HG03039 (cell line): Measurements from ENCODE around the gene SLC3A2.

Source experiments
- ATAC-seq: cut with Tn5 transposase; IDR thresholded peaks from one replicate; pipeline ENCODE4 v1.9.1; 2021; ENCODE audit warnings: mild to moderate bottlenecking, moderate library complexity; ENCODE audit not compliant: unreplicated experiment

The SLC3A2 gene

GRCh38 chr11:62880231-62880802, 379 bp upstream of the SLC3A2 start:
- ATAC-seq: peak; percentile 20

DNA sequence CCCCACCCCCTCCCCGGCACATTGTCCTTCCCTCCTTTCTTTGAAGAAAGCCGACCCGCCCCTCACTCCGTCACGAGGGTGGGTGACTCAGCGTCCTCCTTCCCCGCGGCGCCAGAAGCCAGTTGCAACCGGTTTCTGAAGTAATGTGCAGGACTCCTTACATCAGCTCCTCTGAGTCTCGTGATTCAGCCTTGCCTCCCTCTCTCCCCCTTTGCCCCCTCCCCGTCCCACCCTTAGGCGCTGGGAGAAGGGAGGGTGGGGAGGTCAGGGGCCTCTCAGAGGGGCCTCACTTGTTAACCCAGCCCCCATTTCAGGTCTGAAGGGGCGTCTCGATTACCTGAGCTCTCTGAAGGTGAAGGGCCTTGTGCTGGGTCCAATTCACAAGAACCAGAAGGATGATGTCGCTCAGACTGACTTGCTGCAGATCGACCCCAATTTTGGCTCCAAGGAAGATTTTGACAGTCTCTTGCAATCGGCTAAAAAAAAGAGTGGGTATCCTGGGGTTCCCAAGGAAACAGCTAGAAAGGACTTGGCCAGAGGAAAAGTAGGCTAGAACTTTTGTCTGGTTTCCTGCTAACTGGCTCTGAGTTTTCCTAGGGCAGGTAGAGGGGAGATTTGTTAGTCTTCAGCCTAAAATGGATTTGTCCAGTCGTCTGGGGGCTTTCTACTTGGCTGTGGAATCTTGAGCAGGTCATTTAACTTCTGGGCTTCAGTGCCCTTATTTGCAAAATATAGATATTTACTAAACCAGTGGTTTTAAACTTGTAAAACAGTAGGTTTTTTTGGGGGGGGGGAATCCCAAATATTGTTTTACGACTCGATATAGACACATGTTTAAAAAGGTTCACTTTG, 1.1 kb downstream of the SLC3A2 start:
- ATAC-seq: peak; percentile 32

DNA sequence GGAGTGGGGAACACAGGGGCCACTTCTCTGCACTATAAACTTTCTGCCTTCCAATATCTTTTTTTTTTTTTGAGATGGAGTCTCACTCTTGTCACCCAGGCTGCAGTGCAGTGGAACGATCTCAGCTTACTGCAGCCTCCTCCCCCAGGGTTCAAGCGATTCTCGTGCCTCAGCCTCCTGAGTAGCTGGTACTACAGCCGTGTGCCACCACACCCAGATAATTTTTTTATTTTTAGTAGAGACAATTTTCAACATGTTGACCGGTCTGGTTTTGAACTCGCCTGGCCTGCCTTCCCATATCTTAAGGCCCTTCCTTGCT, 1.7 kb downstream of the SLC3A2 start:
- no peak for ATAC-seq

DNA sequence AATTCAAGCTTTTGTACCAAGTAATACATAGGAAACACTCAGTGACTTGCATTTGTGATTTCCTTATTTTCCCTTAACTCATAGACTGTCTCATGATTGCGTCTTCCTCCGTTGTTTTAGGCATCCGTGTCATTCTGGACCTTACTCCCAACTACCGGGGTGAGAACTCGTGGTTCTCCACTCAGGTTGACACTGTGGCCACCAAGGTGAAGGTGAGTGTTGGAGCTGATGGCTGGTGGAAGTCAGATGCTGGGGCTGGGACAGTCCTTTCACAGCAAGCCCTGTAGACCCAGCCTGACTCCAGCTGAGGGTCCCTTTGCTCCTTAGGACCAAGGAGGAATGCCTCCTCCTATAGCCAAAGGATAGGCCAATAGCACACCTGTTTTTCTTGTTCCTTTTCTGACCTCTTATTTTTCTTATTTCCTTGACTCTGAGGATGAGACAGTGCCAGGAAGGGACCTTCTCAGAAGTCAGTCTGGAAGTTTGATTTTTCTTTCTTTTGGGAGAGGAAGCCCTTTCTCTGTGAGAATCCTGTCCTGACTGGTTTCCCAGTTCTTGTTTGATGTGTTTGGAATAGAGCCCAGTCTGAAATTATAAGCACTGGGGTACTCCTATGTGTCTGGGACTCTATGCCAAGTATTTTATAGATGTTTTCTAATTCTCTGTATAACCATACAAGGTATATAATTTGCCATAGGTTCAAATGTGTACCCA, 2.2 kb downstream of the SLC3A2 start:
- ATAC-seq: no peak

- no peak for ATAC-seq
These were observed 3.0 kb downstream of the SLC3A2 start for GRCh38 chr11:62883673-62884072.

- ATAC-seq: no peak
These were observed 4.5 kb downstream of the SLC3A2 start for GRCh38 chr11:62885137-62885750.

GRCh38 chr11:62888406-62888805, 7.7 kb downstream of the SLC3A2 start:
- ATAC-seq: no peak

DNA sequence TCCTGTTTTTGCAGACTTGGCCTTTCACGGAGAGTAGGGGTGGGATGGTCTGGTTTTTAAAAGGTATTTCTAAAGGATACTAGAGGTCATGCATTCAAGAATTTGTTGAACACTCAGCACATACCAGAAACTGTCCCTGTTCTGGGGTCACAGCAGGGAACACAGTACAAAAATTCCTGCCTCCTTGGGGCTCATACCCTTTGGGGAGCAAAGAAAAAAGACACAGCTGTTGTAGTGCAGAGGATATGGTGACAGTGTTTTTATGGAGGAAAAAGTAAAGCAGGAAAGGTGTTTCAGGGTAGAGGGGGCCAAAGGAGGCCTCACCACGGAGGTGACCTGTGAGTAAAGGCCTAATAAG, 8.4 kb downstream of the SLC3A2 start:
- ATAC-seq: no peak

DNA sequence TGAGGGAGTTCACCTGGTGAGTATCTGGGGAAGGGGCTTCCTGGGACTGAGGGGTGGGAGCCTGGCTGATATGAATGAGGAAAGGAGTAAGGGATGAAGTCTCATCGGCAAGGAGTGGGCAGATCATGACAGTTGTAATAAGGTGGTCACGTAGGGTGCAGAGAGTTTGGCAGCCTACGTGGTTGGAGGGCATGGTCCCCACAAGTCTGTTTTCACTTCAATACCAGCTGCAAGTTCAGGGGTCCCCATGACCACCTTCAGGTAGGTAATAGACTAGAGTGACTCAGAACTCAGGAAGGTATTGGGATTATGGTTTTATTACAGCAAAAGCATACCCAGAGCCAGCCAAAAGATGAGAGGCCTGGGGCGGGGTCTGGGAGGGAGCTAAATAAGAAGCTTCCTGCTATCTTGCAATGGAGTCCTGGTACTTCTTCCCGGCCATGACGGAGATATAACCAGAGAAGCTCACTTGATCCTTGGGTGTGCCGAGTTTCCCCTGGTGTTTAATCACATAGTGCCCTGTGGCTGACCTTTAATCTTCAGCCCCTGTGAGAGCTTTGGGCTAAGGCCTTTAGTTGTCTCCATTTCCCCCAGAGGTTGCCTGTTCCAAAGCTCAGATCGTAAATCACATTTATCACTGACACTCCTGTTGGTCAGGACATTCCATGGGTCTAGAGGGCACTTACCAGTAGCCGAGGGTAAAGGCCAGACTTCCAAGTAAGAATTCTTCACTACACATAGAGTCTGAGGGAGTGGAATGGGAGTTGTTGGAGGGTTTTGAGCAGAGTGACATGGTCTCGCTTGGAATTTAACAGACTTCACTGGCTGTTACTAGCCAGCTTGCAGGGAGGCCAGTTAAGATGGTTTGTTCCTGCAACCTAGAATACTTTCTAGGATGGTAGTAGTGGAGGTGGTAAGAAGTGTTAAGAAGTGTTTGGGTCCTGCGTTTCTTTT, 9.1 kb downstream of the SLC3A2 start:
- no peak for ATAC-seq

DNA sequence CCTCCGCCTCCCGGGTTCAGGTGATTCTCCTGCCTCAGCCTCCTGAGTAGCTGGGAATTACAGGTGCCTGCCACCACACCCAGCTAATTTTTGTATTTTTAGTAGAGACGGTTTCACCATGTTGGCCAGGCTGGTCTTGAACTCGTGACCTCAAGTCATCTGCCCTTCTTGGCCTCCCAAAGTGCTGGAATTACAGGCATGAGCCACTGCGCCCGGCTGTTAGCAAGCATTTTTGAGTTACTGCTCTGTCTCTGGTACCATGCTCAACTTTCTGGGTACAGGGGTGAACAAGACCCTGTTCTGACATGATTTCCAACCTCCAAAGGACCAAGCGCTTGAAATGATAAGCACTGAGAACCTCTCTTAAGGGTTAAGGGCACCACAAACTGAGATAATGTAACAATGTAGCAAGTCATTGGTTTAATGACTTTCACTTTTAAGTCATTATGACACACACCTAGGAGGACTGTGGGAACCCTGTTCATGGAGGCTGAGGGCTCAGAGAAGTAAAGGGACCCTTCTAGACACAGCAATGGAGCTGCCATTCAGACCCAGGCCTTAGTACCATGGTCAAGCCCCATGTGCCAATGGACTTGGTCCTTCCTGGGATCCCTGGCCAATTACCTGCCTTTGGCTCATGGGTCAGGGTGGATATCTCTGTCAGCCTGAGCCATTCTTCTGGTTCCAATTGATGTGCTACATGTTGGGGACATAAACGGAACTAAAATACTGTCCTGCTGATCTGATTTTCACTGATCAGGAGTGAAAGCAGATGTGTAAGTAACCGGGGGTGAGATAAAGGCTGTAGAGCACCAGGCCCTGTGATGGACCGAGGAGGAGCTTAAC, 11.6 kb downstream of the SLC3A2 start:
- ATAC-seq: no peak

DNA sequence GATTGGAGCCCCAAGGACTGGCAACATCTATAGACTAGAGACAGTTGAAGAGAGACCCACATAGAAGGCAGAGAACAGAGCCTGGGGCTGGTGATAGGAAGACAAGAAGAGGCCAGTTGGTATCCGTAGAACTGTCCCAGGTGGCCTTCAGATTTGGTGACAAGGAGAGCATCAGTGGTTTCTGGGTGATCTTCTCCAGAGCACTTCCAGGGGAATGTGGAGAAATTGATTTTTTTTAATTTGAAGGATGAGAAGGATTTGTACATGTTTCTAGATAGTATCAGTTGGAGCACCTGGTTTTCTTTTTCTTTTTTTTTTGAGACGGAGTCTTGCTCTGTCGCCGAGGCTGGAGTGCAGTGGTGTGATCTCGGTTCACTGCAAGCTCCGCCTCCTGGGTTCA, 14.8 kb downstream of the SLC3A2 start:
- no peak for ATAC-seq

DNA sequence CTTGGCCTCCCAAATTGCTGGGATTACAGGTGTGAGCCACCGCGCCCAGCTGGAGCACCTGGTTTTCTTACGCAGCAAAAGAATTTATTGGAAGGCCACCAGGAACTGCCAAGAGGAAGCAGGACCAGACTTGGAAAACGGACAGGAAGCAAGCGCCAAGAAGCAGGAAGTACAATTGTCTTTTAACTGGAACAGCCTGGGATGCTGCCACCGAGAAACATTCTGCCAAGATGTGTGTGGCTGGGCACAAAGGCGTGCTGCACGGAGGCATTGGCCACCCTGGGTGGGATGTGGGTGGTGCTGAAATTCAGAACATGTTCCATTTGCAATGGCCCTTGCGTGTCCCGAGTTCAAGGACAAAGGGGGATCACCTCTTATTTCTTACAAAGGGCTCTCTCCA, 15.4 kb downstream of the SLC3A2 start:
- no peak for ATAC-seq

DNA sequence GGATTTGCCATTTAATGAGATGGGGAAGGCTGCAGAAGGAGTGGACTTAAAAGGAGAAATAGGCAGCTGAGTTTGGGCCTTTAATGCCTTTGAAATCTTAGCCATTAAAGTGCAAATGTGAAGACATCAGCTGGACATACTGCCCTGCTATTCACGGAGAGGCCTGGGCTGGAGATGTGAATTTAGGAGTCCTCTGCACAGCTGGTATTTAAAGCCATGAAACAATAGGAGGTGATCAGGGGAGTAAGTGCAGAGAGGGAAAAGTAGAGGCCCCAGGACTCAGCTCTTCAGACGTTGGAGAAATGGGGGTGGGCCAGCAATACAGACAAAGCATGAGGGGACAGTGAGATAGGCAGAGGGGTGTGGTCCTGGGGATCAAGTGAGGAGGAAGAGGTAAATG, 16.6 kb downstream of the SLC3A2 start:
- no peak for ATAC-seq

DNA sequence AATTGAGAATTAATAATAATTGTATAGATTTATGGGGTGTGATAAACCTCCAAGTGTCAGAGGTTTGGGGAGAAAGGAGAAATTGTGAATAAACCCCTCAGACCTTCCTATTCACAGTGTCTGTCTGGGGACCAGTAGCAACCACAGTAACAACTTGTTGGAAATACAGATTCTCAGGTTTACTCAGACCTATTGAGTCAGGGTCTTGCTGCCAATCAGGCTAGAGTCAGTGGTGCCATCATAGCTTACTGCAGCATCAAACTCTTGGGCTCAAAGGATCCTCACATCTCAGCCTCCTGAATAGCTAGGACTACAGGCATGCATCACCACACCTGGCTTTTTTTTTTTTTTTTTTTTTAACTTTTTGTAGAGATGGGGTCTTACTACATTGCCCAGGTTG, 17.3 kb downstream of the SLC3A2 start:
- no peak for ATAC-seq

DNA sequence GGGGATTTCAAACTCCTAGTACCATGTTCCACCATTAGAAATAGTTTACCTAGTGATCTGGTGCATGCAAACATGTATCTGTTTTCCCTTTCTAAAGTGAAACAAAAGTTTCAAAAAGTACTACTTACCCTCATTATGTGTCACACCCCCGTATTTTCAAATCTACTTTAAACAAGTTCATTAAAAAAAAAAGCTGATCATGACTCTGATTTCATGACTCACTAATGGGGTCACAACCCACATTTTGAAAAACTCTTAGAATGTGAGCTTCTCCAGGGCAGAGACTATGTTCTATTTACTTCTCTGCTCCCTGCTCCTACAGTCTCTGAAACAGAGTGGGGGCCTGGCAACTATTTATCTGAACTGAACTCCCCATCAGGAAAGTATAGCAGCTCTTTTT, 22.2 kb downstream of the SLC3A2 start:
- ATAC-seq: no peak

GRCh38 chr11:62905296-62905695, 24.6 kb downstream of the SLC3A2 start:
- no peak for ATAC-seq

DNA sequence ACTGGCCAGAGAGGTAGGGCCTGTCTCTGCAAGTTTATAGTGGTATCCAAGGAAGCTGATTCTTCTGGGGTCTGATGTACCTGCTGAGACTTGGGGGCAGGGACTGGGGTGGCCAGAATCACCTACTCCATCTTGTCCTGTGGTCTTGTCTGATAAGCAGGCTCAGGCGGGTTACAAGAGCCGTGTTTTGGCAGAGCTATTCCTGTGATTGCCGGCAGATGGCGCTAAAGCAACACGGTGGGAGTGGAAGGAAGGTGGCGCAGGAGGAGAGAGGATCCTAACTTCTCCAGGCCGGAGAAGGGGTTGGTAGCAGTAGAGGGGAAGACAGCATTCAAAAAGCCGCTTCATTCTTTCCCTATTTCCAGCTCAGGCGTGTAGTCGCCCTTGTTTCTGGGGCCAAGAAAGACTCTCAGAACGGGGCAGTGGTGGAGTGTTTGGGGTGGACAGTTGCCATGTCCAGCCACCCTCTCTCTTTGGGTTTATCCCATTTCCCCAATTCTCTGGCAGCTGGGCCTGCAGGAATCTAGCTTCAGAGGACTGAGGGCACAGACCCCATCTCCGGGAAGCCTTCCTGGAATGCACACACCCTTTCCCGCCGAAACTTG, 25.3 kb downstream of the SLC3A2 start:
- ATAC-seq: no peak

DNA sequence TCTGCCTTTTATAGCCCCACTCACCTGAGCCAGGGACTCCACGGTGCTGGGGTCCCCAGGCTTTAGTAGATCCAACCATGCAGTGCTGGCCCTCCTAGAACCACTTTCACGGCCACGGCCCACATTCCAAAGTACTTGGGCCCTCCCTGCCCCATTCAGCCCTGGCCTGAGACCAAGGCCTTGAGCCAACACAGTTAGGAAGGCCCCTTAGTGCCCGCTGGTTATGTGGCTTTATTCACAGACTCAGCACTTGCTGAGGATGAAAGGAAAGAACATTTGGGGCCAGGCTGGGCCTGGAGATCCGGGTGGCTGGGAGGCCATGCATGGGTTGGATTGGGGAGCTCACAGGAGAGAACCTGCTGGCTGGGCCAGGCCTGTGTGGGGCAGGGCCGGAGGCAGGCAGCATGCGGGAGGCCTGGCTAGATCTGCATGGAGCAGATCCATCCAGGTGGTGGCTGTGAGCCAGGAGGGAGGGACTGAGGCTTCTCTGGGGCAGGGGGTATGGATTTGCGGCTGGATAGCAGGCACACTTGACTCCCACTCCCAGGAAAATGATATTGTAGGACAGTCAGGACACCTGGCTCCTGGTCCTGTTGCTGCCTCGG, 27.9 kb downstream of the SLC3A2 start:
- ATAC-seq: no peak
